Activated CD4-positive, alpha-beta T cell treated with anti-CD3 and anti-CD28 coated beads, Interleukin-2, Interleukin-6, amounts not matched to agents 100 ng/mL and 50 ng/mL, durations not matched to agents 16 hours and 8 hours (primary cell): ENCODE data around the gene PLEKHA4.
"Not testable (repeated sequence)": the region's sequence is repeated elsewhere in the genome, so short reads cannot be mapped to it uniquely, and the experiment has no call there.

Source experiments
- DNase-seq: peaks from one replicate; pipeline ENCODE4 v3.0.0-alpha.2; 2020

Gene PLEKHA4

DNA sequence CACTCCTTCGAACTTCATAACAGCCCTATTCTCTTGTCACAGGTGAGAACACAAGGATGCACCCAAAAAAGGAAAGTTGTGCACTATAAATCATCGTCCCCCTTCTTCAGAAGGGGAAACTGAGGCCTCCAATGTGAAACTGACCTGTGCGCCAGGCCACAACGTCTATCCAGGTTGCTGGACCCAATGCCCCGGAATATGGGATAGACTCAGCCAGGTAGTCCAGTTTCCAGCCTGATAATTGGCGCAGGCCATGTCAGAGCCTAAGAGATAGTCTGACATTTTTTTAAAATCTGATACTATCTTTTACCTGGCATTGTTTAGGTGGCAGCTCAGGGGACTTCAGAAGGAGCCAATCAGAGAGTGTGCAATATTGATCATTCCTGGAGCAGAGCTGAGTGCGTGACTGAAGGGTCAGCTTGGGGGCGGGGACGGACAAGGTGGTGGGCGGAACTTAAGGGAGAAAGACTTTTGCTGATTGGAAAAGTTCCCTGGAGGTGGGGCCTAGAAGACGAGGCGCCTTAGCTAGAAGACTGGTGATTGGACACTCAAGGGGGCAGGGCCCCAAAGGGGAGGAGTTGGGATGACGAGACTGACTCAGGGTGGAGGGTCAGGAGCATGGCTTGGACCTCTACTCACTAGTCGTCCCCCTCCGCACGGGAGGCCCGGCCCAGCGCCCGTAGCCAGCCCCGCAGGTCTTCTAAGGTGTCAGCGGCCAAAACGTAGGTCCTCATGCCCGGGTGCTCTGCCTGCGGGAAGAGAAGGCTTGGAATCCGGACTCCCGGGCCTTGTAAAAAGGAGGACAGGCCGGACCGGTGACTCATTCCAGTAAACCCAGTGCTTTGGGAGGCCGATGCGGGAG lies 8.5 kb downstream of the PLEKHA4 start:
- peak; percentile 35 for DNase-seq

DNA sequence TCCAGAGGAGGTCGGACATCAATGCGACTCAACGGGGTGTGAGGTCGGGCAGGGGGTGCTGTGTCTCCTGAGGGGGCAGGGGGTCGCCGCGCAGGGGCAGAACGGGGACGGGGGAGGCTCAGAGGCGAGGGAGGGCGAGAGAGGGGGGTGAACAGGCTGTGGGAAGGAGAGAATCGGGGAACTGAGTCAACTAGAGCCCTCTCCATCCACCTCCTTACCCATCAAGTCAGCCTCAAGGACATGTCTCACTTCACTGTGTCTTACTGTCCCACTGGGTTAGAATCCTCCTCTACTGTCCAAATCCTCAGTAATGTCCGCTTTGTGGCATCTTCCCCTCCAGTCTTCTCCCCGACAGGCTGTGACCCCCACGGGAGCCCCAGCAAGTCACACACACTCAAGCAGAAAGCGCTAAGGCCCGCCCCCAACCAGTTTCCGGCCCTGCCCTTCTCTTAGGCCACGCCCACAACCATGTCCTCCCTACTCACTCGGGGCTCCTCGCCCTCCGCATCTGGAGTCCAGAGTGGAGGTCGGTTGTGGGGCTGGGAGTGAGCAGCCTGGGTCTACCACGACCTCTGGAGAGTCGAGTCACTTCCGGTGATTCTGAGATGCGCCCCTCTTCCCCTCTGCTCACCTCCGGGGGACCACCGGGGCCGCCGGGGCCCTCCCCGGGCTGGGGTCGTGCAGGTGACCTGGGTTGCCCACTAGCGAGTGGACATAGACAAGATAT lies 9.3 kb downstream of the PLEKHA4 start:
- DNase-seq: peak; percentile 84

DNA sequence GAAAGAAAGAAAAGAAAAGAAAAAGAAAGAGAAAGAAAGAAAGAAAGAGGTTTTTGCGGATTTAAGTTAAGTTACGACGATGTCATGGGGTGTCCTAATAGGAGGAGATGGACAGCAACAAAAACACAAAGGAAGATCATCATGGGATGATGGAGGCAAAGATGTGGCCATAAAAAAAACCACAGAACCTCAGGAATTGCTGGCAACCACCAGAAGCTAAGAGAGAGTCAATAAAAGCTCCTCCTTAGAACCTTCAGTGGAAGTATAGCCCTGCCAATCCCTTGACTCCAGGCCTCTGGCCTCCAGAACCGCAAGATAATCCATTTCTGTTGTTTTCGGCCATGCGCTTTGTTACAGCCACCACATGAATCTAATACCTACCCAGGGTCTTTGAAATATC lies 11.5 kb downstream of the PLEKHA4 start:
- DNase-seq: no peak

DNA sequence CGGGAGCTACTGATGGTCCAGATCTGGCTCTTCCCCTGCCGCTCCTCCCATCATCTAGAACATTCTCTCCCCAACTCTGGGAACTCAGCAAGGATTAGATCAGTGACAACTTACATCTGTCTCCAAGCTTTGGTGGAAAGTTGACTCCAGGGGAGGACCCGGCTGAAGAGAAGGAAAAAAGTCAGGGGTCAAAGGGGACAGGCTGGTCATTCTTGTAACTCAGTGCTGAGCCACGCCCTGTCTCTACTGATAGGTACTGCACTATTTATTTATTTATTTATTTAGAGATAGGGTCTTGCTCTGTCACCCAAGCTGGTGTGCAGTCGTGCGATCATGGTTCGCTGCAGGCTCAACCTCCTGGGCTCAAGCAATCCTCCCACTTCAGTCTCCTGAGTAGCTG lies 14.3 kb downstream of the PLEKHA4 start:
- DNase-seq: no peak

DNA sequence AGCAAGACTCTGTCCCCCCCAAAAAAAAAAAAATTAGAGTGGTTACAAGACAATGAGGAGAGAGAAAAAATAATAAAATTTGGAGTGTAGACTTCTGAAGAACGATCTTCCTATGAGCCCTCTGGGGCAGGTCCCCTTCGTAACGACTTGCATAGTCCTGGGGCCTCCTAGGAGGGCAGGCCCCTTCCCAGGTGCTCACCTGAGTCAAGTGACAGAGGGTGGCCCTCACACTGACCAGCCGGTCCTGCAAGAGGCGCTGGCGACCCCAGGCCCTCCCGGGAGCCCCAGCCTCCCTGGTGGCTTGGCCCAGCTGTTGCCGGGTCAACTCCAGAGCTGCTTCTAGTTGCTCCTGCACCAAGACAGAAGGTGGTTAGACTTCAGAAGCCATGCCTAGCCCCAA lies 14.9 kb downstream of the PLEKHA4 start:
- no peak for DNase-seq

DNA sequence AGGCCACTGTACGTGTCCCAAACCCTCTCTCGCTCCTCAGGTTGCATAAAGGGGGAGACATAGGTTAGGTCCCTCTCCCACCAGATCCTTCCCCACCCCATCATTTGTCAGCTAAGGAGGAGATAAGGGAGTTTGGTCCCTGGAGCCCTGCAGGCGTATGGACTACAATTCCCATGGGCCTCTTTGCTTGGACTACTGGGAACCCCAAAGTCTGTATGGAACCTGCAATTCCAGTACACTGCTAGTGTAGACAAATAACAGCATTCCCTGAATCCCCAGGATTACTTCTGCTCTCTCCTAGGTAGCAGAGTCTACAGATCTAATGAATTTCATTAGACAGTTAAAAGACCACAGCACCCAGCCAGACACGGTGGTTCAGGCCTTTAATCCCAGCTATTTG lies 16.1 kb downstream of the PLEKHA4 start:
- no peak for DNase-seq

DNA sequence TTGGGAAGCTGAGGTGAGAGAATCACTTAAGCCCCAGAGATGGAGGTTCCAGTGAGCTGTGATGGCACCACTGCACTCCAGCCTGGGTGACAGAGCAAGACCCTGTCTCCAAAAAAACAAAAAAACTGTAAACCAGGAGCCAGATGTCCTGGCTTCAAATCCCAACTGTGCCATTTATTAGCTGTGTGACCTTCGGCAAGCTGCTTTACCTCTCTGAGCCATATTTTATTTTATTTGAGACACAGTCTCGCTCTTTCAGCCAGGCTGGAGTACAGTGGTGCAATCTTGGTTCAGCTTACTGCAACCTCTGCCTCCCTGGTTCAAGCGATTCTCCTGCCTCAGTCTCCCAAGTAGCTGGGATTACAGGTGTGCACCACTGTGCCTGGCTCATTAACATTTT lies 21.8 kb downstream of the PLEKHA4 start:
- DNase-seq: not testable (repeated sequence)

DNA sequence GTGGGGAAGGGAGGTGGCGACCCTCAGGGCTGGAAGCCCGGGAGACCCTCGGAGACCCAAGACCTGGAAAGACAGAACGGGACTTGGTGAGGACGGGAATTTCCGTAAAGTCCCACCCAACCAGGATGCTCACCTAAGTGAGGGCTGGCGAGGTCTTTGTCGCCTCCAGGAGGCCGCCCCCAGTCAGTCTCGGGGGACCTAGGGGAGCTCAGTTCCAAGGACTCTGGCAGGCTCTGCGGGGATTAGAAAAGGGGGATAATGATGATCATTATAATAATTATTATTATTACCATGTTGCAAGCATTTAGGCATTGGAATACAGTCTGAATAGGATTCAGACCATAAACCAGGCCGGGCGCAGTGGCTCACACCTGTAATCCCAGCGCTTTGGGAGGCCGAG lies 23.0 kb downstream of the PLEKHA4 start:
- DNase-seq: no peak

DNA sequence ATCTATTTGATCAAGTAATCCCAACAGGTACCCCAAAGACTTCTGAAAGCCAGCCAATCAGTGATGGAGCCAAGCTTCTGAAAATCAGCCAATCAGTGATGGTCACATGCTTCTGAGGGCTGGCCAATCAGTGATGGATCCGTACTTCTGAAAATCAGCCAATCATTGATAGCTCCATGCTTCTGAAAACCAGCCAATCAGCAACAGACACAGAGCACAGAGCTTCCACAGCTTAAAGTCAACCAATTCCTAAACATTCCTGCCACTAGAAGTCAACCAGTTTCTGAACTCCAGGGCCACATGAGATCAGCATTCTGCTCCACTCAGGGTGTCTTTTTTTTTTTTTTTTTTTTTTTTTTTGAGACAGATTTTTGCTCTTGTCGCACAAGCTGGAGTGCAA lies 23.9 kb downstream of the PLEKHA4 start:
- DNase-seq: no peak

DNA sequence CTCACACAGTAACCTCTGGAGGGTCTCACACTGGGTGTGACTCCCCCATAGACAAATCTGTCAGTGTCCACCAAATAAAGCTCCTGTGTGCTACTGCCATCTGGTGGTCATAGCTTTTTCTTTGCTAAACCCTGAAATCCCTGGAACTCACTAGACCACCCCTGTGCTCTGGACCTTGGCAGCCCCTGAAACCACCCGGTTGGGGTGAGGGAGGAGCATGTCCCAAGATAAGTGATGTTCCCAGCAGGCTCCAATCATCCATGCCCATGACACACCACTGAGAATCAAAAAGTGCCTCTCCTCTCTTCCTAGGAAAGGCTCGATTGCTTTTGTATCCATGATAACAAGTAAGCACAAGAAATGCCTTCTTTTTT lies 25.6 kb downstream of the PLEKHA4 start:
- DNase-seq: peak; percentile 65

DNA sequence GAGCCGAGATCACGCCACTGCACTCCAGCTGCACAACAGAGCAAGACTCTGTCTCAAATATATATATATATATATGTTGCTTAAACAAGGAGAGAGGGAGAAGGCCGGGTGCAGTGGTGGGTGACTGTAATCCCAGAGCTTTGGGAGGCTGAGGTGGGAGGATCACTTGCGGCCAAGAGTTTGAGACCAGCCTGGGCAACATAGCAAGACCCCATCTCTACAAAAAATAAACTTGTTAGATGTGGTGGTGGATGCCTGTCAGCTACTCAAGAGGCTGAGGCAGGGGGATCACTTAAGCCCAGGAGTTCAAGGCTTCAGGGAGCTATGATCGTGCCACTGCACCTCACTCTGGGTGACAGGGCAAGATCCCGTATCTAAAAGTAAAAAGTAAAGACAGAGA lies 26.8 kb downstream of the PLEKHA4 start:
- no peak for DNase-seq

DNA sequence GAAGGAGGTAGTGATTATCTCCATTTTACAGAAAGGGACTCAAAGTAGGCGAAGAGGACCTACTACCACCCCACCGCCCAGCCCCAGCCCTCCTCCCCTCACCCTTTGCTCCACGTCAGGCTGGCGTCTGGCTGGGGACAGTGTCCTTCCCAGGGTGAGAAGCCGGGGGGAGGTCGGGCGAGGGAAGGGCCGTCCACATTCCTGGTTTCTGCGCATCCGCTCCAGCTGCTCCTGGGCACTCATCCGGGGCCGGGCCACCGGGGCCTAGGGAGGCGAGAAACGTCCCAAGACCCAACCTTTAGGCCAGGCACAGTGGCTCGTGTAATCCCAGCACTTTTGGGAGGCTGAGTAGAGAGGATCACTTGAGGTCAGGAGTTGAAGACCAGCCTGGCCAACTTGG lies 27.4 kb downstream of the PLEKHA4 start:
- DNase-seq: no peak

DNA sequence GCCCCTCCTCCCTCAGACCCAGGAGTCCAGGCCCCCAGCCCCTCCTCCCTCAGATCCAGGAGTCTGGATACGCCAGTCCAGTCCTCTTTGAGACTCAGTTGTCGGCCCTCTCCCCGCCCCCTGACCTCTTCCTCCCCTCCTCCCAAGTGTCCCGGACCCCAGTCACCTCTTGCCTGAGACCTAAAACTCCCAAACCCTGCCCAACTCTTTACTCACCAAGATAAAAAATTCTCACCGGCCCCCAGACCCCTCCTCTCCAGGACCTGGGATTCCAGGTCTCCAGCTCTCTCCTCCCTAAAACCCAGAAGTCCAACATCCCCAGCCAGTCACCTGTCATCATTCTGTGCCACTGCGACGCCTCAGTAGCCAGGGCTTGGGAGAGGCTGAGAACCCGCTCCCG lies 30.7 kb downstream of the PLEKHA4 start:
- no peak for DNase-seq

DNA sequence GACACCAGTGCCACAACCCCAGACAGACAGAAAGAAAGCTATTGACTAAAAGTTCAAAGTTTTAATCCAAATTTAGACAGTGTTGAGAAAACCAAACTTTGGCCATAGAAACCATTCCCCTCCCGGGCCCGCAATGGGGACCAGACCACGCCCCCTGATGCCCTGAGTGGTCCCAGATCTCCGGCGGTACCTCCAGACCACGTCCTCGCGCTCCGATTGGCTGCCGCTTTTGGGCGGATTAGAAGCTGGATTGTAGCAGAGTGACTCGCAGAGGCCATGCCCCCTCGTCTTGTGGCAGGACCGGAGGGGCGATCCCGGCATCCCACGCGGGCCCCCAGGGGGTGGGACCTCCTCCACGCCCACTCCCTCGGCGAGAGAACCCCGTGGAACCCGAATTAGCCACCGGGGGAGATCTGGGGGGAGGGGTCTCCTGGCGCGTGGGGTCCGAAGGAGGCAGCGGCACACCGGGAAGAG lies 31.3 kb downstream of the PLEKHA4 start:
- peak; percentile 88 for DNase-seq

DNA sequence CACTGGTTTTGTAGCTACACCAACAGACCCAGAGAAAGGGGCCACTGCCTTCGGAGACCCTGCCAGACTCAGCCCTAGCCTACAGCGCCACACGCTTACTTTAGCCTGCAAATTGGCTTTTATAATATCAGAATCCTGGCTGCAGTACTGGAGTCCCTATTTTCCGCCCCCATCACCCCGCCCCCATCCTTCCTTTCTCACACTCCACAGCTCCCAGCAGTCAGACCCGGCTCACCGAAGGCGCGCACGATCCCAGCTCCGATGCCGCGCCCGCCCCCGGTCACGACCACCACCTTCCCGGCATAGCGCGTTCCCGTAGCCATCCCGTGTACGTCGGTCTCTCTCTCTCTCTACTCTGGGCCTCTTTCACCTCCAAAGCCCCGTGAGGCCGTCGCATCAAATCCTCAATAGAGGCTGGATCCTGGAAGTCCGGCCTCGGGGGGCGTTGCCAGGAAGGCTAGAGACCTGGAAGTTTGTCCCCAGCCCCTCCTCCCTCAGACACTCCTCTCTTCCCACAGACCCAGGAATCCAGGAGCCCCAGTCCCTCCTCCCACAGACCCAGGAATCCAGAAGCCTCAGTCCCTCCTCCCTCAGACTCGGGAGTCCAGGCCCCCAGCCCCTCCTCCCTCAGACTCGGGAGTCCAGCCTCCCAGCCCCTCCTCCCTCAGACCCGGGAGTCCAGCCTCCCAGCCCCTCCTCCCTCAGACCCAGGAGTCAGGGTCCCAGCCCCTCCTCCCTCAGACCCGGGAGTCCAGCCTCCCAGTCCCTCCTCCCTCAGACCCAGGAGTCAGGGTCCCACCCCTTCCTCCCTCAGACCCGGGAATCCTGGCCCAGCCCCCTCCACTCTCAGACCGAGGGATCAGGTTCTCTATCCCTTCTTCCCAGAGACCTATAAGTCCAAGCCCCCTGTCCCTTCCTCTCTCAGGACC lies 32.1 kb downstream of the PLEKHA4 start, which contains the start of gene HSD17B14:
Gene HSD17B14, minus strand, starts transcription at position 403 of the 929 bp plus-strand sequence. Its CDS starts 80 bp downstream, at position 323.
- DNase-seq: no peak

DNA sequence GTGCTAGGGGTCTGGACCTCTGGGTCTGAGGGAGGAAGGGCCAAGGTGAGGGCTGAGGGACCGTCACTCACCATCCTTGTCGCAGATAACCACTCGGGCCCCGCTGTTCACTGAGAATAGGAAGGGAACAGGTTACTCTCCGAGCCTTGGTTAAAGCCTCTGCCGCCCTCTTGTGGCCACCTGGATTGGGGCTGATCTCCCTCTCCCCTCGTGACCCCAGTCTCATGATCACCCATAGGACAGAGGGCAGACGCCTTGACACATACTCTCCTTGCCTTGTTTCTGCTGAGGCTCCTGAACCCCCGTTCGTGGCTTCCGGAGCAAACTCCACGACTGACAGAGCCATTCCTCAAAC lies 32.7 kb downstream of the PLEKHA4 start:
- DNase-seq: peak; percentile 96

DNA sequence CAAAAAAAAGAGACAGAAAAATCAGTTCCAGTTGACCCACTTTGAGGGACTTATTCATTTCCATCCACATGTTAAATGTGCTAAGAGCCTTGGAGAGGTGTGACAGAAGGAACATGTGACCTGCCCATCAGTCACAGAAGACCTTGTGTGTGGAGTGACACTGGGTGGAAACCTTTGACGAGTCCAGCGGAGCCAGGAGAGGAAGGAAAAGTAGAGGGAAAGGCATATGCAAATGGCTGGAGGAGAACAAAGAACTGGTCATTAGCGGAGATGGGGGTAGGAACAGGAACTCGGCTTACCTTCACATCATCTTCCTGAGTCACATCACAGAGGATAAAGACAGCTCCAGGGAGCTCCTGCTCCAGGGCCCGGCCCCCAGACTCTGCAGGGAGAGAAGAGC lies 34.4 kb downstream of the PLEKHA4 start:
- no peak for DNase-seq

DNA sequence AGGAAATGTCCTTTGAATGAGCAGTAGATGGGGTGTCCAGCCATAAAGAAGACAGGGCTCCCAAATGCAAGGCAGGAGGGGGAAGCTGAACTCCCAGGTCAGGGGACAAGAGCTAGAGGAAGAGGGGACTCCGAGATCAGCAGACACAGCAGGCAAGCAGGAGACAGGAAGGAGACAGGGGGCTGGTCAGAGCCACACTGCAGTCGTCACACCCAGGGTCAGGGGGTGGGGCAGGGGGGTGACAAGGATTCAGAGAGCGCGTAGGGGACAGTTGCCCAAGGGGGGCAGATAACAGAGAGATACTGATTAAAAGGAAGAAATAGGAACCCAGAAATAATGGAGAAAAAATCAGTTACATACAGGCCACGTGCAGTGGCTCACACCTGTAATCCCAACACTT lies 35.4 kb downstream of the PLEKHA4 start:
- DNase-seq: no peak

DNA sequence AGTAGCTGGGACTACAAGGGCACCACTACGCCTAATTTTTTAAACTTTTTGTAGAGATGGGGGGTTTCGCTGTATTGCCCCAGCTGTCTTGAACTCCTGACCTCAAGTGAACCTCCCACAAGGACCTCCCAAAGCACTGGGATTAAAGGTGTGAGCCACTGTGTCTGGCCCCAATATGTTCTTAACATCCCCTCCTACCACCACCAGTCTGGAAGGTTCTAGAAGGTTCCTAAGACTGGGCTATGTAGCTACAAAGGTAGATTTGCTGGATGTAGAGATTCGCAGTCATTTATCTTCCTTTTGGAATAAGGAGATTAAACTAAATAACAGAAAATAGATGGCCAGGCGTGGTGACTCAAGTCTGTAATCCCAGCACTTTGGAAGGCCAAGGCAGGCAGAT lies 37.5 kb downstream of the PLEKHA4 start:
- no peak for DNase-seq

DNA sequence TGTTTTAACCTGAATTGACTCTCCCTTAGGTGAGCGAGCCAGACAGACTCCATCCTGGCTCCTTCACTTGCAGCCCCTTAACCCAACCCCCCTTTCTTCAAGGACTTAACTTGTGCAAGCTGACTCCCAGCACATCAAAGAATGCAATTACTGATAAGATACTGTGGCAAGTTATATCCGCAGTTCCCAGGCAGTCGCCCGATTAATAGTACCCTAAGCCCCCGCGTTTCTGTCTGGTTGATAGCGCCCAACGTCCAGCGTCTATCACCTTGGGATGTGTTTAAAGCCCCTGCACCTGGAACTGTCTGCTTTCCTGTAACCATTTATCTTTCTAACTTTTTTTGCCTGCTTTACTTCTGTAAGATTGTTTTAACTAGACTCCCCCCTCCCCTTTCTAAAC lies 38.3 kb downstream of the PLEKHA4 start:
- DNase-seq: no peak

DNA sequence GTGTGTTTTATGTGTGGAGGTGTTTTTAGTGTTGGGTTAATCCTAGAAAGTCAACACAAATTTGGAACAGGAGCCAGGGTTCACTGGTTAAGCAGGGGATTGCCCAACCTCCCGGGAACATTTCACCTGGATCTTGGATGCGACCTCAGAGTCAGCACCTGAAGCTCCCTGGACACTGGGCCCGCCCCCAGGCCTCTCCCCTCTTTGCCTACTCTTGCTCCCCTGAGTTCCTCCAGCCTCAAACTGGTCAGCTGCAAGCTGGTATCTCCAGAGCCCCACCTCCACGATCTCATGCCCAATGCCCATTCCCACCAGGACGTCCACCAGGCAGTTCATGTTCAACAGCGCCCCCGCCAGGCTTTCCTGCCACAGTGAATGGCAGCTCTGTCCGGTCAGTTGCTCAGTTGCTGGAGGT lies 41.8 kb downstream of the PLEKHA4 start:
- DNase-seq: no peak

DNA sequence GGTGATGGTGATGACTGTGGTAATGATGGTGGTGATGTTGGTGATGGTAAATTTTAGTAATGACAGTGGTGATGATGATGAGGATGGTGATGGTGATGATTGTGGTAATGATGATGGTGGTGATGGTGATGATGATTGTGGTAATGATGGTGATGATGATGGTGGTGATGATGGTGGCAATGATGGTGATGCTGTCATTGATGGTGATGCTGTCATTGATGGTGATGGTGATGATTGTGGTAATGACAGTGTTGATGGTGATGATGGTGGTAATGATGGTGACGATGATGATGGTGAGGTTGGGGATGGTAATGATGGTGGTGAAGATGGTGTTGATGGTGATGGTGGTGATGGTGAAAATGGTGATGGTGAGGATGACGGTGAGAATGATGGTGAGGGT lies 45.9 kb downstream of the PLEKHA4 start:
- DNase-seq: no peak

DNA sequence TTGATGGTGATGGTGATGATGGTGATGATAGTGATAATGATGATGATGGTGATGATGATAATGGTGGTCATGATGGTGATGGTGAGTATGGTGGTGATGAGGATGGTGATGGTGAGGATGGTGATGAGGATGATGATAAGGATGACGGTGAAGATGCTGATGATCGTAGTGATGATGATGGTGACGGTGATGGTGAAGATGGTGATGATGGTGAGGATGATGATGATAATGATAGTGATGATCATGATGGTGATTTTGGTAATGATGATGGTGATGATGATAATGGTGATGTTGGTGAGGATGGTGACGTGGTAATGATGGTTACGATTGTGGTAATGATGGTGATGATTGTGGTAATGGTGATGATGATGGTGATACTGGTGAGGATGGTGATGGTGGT lies 46.8 kb downstream of the PLEKHA4 start:
- no peak for DNase-seq
